GM23338 (cell line): ENCODE results near the gene OMA1. TPM values are rescaled to one million over a fixed set of nuclear protein-coding genes. Genes with fewer than 3 reads are reported as not detected.

Experiments used
- ATAC-seq: fragments of 200-7000 bp; cut with Tn5 transposase; 3 replicates; pipeline ENCODE4 v1.9.1; 2020
- DNase-seq: peaks from one replicate; pipeline ENCODE4 v3.0.0-alpha.2; 2015; ENCODE audit warnings: low spot score
- H2AFZ ChIP-seq: fragments of 200-600 bp; sonication (generic); 2 replicates; pipeline ENCODE4 v1.8.0; 2016; ENCODE audit warnings: antibody characterized with exemption, mild to moderate bottlenecking, moderate library complexity
- H3F3A ChIP-seq: fragments of 200-600 bp; sonication (generic); replicated peaks from 2 replicates; pipeline ENCODE4 v1.8.0; 2017; ENCODE audit warnings: antibody characterized with exemption, mixed run types, low read depth
- H3K27ac ChIP-seq: fragments of 200-600 bp; sonication (generic); 2 replicates; pipeline ENCODE4 v1.6.1; 2016; ENCODE audit warnings: low read depth
- H3K27me3 ChIP-seq: fragments of 200-600 bp; sonication (generic); 2 replicates; pipeline ENCODE4 v1.8.0; 2016; ENCODE audit warnings: mild to moderate bottlenecking, mixed run types, moderate library complexity; ENCODE audit not compliant: insufficient read depth
- H3K36me3 ChIP-seq: fragments of 200-600 bp; sonication (generic); 2 replicates; pipeline ENCODE4 v1.8.0; 2016; ENCODE audit warnings: mild to moderate bottlenecking; ENCODE audit not compliant: insufficient read depth
- H3K4me1 ChIP-seq: fragments of 200-600 bp; sonication (generic); 2 replicates; pipeline ENCODE4 v1.8.0; 2016; ENCODE audit warnings: mild to moderate bottlenecking, moderate library complexity; ENCODE audit not compliant: insufficient read depth
- H3K4me2 ChIP-seq: fragments of 200-600 bp; sonication (generic); 2 replicates; pipeline ENCODE4 v1.7.1; 2017; ENCODE audit warnings: mixed run types
- H3K4me3 ChIP-seq: fragments of 200-600 bp; sonication (generic); 2 replicates; pipeline ENCODE4 v1.6.1; 2016; ENCODE audit warnings: mixed run types
- H3K79me2 ChIP-seq: fragments of 200-600 bp; sonication (generic); replicated peaks from 2 replicates; pipeline ENCODE4 v1.8.0; 2017; ENCODE audit warnings: mild to moderate bottlenecking; ENCODE audit not compliant: insufficient read depth
- H3K9me2 ChIP-seq: fragments of 200-600 bp; sonication (generic); 2 replicates; pipeline ENCODE4 v1.8.0; 2017; ENCODE audit not compliant: insufficient read depth
- H4K20me1 ChIP-seq: fragments of 200-600 bp; sonication (generic); replicated peaks from 2 replicates; pipeline ENCODE4 v1.8.0; 2017; ENCODE audit warnings: mild to moderate bottlenecking; ENCODE audit not compliant: insufficient read depth
- H3K27ac Mint-ChIP-seq: 2 replicates; pipeline ENCODE4 v1.8.0; 2020; ENCODE audit warnings: inconsistent platforms, mild to moderate bottlenecking, moderate library complexity, mixed read lengths
- H3K27me3 Mint-ChIP-seq: 3 replicates; pipeline ENCODE4 v1.8.0; 2022; ENCODE audit warnings: low read depth, mild to moderate bottlenecking, moderate library complexity, mixed read lengths, inconsistent platforms; ENCODE audit not compliant: insufficient read depth, poor library complexity
- H3K36me3 Mint-ChIP-seq: 3 replicates; pipeline ENCODE4 v1.8.0; 2021; ENCODE audit warnings: low read depth, mild to moderate bottlenecking, inconsistent platforms, moderate library complexity, mixed read lengths
- H3K4me1 Mint-ChIP-seq: 3 replicates; pipeline ENCODE4 v1.8.0; 2020; ENCODE audit warnings: mild to moderate bottlenecking, inconsistent platforms, mixed read lengths
- H3K4me3 Mint-ChIP-seq: 3 replicates; pipeline ENCODE4 v1.8.0; 2021; ENCODE audit warnings: moderate library complexity, mild to moderate bottlenecking, inconsistent platforms, mixed read lengths
- H3K9me3 Mint-ChIP-seq: 3 replicates; pipeline ENCODE4 v1.8.0; 2020; ENCODE audit warnings: moderate library complexity, mild to moderate bottlenecking, inconsistent platforms, mixed read lengths
- CREB1 ChIP-seq: fragments of 250-450 bp; sonication (Bioruptor Pico); IDR thresholded peaks from 2 replicates; pipeline ENCODE4 v1.5.0; 2020; ENCODE audit warnings: low read depth, mild to moderate bottlenecking, moderate library complexity
- EZH2 ChIP-seq: fragments of 200-600 bp; sonication (generic); IDR thresholded peaks from one replicate; pipeline ENCODE4 v1.8.0; 2017; ENCODE audit warnings: antibody characterized with exemption, mild to moderate bottlenecking, low read depth; ENCODE audit not compliant: unreplicated experiment
- EZH2phosphoT487 ChIP-seq: fragments of 200-600 bp; sonication (generic); IDR thresholded peaks from one replicate; pipeline ENCODE4 v1.8.1; 2018; ENCODE audit warnings: antibody characterized with exemption; ENCODE audit not compliant: unreplicated experiment
- JUNB ChIP-seq: IDR thresholded peaks from one replicate; pipeline ENCODE4 v1.6.1; 2016; ENCODE audit warnings: antibody characterized with exemption; ENCODE audit not compliant: unreplicated experiment
- NANOG ChIP-seq: IDR thresholded peaks from 2 replicates; pipeline ENCODE4 v1.6.1; 2016; ENCODE audit warnings: antibody characterized with exemption, borderline replicate concordance
- POLR2AphosphoS5 ChIP-seq: IDR thresholded peaks from 2 replicates; pipeline ENCODE4 v1.6.1; 2016; ENCODE audit warnings: antibody characterized with exemption, low read depth
- STAT1 ChIP-seq: IDR thresholded peaks from one replicate; pipeline ENCODE4 v1.6.1; 2016; ENCODE audit warnings: antibody characterized with exemption; ENCODE audit not compliant: unreplicated experiment
- ZNF331 ChIP-seq: fragments of 250-450 bp; sonication (Bioruptor Pico); IDR thresholded peaks from 2 replicates; pipeline ENCODE4 v1.5.0; 2020; ENCODE audit warnings: low read depth, mild to moderate bottlenecking, moderate library complexity
- polyA plus RNA-seq: library from polyadenylated mRNA; unstranded; fragments of >200 nt; fragmentation: Nextera tagmentation; extraction: Ambion mirVana; gene quantifications from 2 replicates; pipeline ENCODE4 v1.2.1, GENCODE V29; 2016
- total RNA-seq: library from RNA; depleted of rRNA; stranded (reverse); fragments of >200 nt; shearing (Covaris generic); gene quantifications from 2 replicates; pipeline ENCODE4 v1.2.3, GENCODE V29; 2014
- TF ChIP-seq, protein P1 (sequence below): IDR thresholded peaks from 2 replicates; pipeline ENCODE4 v1.6.1; 2016; ENCODE audit warnings: antibody characterized with exemption
- TF ChIP-seq, protein P2 (sequence below): IDR thresholded peaks from one replicate; pipeline ENCODE4 v1.6.1; 2018; ENCODE audit warnings: antibody characterized with exemption; ENCODE audit not compliant: unreplicated experiment
- TF ChIP-seq, protein P3 (sequence below): fragments of 250-450 bp; sonication (Bioruptor Pico); IDR thresholded peaks from 2 replicates; pipeline ENCODE4 v1.5.0; 2020; ENCODE audit warnings: mild to moderate bottlenecking, moderate library complexity
- TF ChIP-seq, protein P4 (sequence below), 2 experiments: fragments of 200-600 bp in 1 of 2; sonication (generic) in 1 of 2; conservative IDR thresholded peaks; 2 replicates each; pipeline versions ENCODE4 v1.5.1 to v1.6.1; 2016 to 2017; ENCODE audit warnings: antibody characterized with exemption in 2 of 2, low read depth in 2 of 2, mild to moderate bottlenecking in 2 of 2, moderate library complexity in 1 of 2

The OMA1 gene
- total and polyA plus RNA-seq, 2 experiments from 2014 or later: 21.3 to 33.1 TPM

DNA sequence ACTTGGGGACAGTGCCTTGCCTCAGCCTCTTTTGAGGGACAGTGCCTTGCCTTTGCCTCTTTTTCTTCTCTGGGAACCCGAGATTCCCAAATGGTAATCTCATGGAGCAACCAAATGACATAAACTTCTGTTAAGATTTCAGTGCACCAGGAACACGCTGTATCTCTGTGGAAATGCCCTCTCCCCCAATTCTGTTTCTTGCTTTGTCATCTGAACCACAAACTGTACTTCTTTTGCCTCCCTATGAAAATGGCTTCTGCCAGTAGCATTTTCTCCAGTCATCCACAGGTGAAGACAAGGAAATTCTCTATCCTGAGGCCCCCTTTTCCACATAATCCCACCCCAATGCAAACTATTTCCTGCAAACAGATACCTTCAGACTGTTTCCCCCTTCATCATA is 66.3 kb downstream of the OMA1 start:
- Mint-ChIP-seq H3K27me3 (no peaks in the 10 kb centered on the region), H3K4me1 (no peaks in the 10 kb centered on the region), H3K27ac (no peak overlapping the region), H3K36me3 (no peaks in the 10 kb centered on the region), H3K4me3 (no peak overlapping the region), H3K9me3 (no peaks in the 10 kb centered on the region)
- no peaks in the 10 kb centered on the region for H3F3A ChIP-seq
- H3K36me3 ChIP-seq: no peaks in the 10 kb centered on the region
- no peaks in the 10 kb centered on the region for H3K9me2 ChIP-seq
- no peaks in the 10 kb centered on the region for H3K79me2 ChIP-seq
- no peak overlapping the region for H3K4me3 ChIP-seq
- ATAC-seq: no peak
- H2AFZ ChIP-seq: no peak overlapping the region
- no peaks in the 10 kb centered on the region for H4K20me1 ChIP-seq
- H3K27ac ChIP-seq: no peak overlapping the region
- H3K4me1 ChIP-seq: no peaks in the 10 kb centered on the region
- DNase-seq: no peak
- TF ChIP-seq POLR2AphosphoS5 (no peak), STAT1 (no peak), EZH2 (no peak), NANOG (no peak), EZH2phosphoT487 (no peak), CREB1 (CRISPR knock-in tag) (no peak), JUNB (no peak), ZNF331 (no peak)
- TF ChIP-seq, protein P1, sequence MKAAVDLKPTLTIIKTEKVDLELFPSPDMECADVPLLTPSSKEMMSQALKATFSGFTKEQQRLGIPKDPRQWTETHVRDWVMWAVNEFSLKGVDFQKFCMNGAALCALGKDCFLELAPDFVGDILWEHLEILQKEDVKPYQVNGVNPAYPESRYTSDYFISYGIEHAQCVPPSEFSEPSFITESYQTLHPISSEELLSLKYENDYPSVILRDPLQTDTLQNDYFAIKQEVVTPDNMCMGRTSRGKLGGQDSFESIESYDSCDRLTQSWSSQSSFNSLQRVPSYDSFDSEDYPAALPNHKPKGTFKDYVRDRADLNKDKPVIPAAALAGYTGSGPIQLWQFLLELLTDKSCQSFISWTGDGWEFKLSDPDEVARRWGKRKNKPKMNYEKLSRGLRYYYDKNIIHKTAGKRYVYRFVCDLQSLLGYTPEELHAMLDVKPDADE: no peak
- TF ChIP-seq, protein P2, sequence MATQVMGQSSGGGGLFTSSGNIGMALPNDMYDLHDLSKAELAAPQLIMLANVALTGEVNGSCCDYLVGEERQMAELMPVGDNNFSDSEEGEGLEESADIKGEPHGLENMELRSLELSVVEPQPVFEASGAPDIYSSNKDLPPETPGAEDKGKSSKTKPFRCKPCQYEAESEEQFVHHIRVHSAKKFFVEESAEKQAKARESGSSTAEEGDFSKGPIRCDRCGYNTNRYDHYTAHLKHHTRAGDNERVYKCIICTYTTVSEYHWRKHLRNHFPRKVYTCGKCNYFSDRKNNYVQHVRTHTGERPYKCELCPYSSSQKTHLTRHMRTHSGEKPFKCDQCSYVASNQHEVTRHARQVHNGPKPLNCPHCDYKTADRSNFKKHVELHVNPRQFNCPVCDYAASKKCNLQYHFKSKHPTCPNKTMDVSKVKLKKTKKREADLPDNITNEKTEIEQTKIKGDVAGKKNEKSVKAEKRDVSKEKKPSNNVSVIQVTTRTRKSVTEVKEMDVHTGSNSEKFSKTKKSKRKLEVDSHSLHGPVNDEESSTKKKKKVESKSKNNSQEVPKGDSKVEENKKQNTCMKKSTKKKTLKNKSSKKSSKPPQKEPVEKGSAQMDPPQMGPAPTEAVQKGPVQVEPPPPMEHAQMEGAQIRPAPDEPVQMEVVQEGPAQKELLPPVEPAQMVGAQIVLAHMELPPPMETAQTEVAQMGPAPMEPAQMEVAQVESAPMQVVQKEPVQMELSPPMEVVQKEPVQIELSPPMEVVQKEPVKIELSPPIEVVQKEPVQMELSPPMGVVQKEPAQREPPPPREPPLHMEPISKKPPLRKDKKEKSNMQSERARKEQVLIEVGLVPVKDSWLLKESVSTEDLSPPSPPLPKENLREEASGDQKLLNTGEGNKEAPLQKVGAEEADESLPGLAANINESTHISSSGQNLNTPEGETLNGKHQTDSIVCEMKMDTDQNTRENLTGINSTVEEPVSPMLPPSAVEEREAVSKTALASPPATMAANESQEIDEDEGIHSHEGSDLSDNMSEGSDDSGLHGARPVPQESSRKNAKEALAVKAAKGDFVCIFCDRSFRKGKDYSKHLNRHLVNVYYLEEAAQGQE: no peak
- TF ChIP-seq, protein P3, sequence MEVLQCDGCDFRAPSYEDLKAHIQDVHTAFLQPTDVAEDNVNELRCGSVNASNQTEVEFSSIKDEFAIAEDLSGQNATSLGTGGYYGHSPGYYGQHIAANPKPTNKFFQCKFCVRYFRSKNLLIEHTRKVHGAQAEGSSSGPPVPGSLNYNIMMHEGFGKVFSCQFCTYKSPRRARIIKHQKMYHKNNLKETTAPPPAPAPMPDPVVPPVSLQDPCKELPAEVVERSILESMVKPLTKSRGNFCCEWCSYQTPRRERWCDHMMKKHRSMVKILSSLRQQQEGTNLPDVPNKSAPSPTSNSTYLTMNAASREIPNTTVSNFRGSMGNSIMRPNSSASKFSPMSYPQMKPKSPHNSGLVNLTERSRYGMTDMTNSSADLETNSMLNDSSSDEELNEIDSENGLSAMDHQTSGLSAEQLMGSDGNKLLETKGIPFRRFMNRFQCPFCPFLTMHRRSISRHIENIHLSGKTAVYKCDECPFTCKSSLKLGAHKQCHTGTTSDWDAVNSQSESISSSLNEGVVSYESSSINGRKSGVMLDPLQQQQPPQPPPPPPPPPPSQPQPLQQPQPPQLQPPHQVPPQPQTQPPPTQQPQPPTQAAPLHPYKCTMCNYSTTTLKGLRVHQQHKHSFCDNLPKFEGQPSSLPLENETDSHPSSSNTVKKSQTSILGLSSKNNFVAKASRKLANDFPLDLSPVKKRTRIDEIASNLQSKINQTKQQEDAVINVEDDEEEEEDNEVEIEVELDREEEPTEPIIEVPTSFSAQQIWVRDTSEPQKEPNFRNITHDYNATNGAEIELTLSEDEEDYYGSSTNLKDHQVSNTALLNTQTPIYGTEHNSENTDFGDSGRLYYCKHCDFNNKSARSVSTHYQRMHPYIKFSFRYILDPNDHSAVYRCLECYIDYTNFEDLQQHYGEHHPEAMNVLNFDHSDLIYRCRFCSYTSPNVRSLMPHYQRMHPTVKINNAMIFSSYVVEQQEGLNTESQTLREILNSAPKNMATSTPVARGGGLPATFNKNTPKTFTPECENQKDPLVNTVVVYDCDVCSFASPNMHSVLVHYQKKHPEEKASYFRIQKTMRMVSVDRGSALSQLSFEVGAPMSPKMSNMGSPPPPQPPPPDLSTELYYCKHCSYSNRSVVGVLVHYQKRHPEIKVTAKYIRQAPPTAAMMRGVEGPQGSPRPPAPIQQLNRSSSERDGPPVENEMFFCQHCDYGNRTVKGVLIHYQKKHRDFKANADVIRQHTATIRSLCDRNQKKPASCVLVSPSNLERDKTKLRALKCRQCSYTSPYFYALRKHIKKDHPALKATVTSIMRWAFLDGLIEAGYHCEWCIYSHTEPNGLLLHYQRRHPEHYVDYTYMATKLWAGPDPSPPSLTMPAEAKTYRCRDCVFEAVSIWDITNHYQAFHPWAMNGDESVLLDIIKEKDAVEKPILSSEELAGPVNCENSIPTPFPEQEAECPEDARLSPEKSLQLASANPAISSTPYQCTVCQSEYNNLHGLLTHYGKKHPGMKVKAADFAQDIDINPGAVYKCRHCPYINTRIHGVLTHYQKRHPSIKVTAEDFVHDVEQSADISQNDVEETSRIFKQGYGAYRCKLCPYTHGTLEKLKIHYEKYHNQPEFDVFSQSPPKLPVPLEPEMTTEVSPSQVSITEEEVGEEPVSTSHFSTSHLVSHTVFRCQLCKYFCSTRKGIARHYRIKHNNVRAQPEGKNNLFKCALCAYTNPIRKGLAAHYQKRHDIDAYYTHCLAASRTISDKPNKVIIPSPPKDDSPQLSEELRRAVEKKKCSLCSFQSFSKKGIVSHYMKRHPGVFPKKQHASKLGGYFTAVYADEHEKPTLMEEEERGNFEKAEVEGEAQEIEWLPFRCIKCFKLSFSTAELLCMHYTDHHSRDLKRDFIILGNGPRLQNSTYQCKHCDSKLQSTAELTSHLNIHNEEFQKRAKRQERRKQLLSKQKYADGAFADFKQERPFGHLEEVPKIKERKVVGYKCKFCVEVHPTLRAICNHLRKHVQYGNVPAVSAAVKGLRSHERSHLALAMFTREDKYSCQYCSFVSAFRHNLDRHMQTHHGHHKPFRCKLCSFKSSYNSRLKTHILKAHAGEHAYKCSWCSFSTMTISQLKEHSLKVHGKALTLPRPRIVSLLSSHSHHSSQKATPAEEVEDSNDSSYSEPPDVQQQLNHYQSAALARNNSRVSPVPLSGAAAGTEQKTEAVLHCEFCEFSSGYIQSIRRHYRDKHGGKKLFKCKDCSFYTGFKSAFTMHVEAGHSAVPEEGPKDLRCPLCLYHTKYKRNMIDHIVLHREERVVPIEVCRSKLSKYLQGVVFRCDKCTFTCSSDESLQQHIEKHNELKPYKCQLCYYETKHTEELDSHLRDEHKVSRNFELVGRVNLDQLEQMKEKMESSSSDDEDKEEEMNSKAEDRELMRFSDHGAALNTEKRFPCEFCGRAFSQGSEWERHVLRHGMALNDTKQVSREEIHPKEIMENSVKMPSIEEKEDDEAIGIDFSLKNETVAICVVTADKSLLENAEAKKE (CRISPR knock-in tag): no peak
- TF ChIP-seq, protein P4, sequence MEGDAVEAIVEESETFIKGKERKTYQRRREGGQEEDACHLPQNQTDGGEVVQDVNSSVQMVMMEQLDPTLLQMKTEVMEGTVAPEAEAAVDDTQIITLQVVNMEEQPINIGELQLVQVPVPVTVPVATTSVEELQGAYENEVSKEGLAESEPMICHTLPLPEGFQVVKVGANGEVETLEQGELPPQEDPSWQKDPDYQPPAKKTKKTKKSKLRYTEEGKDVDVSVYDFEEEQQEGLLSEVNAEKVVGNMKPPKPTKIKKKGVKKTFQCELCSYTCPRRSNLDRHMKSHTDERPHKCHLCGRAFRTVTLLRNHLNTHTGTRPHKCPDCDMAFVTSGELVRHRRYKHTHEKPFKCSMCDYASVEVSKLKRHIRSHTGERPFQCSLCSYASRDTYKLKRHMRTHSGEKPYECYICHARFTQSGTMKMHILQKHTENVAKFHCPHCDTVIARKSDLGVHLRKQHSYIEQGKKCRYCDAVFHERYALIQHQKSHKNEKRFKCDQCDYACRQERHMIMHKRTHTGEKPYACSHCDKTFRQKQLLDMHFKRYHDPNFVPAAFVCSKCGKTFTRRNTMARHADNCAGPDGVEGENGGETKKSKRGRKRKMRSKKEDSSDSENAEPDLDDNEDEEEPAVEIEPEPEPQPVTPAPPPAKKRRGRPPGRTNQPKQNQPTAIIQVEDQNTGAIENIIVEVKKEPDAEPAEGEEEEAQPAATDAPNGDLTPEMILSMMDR (conservative IDR thresholded peaks at IDR 0.05; ENCODE audit: low read depth in 2 of 2): no peak
- H3K4me2 ChIP-seq: no peak overlapping the region
- no peaks in the 10 kb centered on the region for H3K27me3 ChIP-seq
